ENCODE data around the gene GNPAT.

DNA sequence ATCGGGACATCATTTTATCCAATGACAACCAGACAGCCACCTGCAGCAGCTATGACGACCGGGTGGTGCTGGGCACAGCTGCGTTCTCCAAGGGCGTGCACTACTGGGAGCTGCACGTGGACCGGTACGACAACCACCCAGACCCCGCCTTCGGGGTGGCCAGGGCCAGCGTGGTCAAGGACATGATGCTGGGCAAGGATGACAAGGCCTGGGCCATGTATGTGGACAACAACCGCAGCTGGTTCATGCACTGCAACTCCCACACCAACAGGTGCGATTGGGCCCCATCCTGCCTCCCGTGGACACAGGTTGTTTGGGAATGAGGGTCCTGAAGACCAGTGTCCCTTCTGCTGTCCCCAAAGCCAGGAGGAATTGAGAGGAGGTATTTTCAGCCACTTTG, 32.0 kb upstream of the GNPAT start:
- TF ChIP-seq, protein P1, sequence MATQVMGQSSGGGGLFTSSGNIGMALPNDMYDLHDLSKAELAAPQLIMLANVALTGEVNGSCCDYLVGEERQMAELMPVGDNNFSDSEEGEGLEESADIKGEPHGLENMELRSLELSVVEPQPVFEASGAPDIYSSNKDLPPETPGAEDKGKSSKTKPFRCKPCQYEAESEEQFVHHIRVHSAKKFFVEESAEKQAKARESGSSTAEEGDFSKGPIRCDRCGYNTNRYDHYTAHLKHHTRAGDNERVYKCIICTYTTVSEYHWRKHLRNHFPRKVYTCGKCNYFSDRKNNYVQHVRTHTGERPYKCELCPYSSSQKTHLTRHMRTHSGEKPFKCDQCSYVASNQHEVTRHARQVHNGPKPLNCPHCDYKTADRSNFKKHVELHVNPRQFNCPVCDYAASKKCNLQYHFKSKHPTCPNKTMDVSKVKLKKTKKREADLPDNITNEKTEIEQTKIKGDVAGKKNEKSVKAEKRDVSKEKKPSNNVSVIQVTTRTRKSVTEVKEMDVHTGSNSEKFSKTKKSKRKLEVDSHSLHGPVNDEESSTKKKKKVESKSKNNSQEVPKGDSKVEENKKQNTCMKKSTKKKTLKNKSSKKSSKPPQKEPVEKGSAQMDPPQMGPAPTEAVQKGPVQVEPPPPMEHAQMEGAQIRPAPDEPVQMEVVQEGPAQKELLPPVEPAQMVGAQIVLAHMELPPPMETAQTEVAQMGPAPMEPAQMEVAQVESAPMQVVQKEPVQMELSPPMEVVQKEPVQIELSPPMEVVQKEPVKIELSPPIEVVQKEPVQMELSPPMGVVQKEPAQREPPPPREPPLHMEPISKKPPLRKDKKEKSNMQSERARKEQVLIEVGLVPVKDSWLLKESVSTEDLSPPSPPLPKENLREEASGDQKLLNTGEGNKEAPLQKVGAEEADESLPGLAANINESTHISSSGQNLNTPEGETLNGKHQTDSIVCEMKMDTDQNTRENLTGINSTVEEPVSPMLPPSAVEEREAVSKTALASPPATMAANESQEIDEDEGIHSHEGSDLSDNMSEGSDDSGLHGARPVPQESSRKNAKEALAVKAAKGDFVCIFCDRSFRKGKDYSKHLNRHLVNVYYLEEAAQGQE (IDR thresholded peaks at IDR 0.05; ENCODE audit: low read depth) = no peak
- TF ChIP-seq CEBPB (IDR thresholded peaks at IDR 0.05) (no peak), TAF1 (IDR thresholded peaks at IDR 0.05; ENCODE audit: low read depth) (no peak), YY1 (IDR thresholded peaks at IDR 0.05; ENCODE audit: low read depth) (no peak), EGR1 (IDR thresholded peaks at IDR 0.05) (no peak), MAX (IDR thresholded peaks at IDR 0.05) (no peak), TCF12 (IDR thresholded peaks at IDR 0.05; ENCODE audit: low read depth) (no peak), TEAD4 (IDR thresholded peaks at IDR 0.05) (no peak), EP300 (IDR thresholded peaks at IDR 0.05; ENCODE audit: borderline replicate concordance) (no peak), RAD21 (IDR thresholded peaks at IDR 0.05; ENCODE audit: low read depth) (no peak), CREB1 (IDR thresholded peaks at IDR 0.05; ENCODE audit: low read depth) (no peak)

Measured in Ishikawa (cell line).